CD8-positive, alpha-beta memory T cell (primary cell): Measurements from ENCODE around the gene MAGOHB. TPM values are rescaled to one million over a fixed set of nuclear protein-coding genes. Genes with fewer than 3 reads are reported as not detected.

Experiments
- CTCF ChIA-PET: fragments of 350-600 bp; sonication (Branson Sonifier 250); formaldehyde crosslinking; loops from one replicate; lab custom pipeline; 2021; ENCODE audit warnings: antibody characterized with exemption; lab: Charles Lee
- POLR2A ChIA-PET: fragments of 350-600 bp; sonication (Branson Sonifier 250); formaldehyde crosslinking; loops from one replicate; lab custom pipeline; 2021; ENCODE audit warnings: antibody characterized with exemption; lab: Charles Lee
- DNase-seq, 5 donors: peaks; one replicate each; pipeline versions ENCODE4 v3.0.0 to v3.0.0-alpha.2; 2020 to 2022; ENCODE audit warnings: mixed read lengths in 1 of 5
- H3K27ac ChIP-seq: one replicate; pipeline ENCODE4 v1.7.0; 2013; ENCODE audit warnings: low read depth, mild to moderate bottlenecking, low read length, moderate library complexity
- H3K27me3 ChIP-seq: 2 replicates; pipeline ENCODE4 v1.7.0; 2013; ENCODE audit warnings: low read length, mild to moderate bottlenecking; ENCODE audit not compliant: insufficient read depth, poor library complexity, severe bottlenecking
- H3K36me3 ChIP-seq: 2 replicates; pipeline ENCODE4 v1.7.0; 2013; ENCODE audit warnings: mild to moderate bottlenecking, low read length, moderate library complexity; ENCODE audit not compliant: insufficient read depth
- H3K4me1 ChIP-seq: 2 replicates; pipeline ENCODE4 v1.7.0; 2013; ENCODE audit warnings: mild to moderate bottlenecking, low read length, moderate library complexity; ENCODE audit not compliant: insufficient read depth
- H3K4me3 ChIP-seq: 2 replicates; pipeline ENCODE4 v1.7.0; 2013; ENCODE audit warnings: mild to moderate bottlenecking, low read length
- H3K9me3 ChIP-seq: 2 replicates; pipeline ENCODE4 v1.7.0; 2013; ENCODE audit warnings: mild to moderate bottlenecking, low read length
- H3K27ac Mint-ChIP-seq, 8 donors: one replicate each; pipeline ENCODE4 v1.8.0; 2020 to 2021; ENCODE audit warnings: mixed read lengths in 8 of 8, mild to moderate bottlenecking in 6 of 8, inconsistent platforms in 3 of 8, moderate library complexity in 3 of 8
- H3K27me3 Mint-ChIP-seq, 2 donors: one replicate each; pipeline ENCODE4 v1.8.0; 2020 to 2021; ENCODE audit warnings: mixed read lengths in 2 of 2, mild to moderate bottlenecking in 1 of 2, moderate library complexity in 1 of 2
- H3K36me3 Mint-ChIP-seq, 3 donors: one replicate each; pipeline ENCODE4 v1.8.0; 2020 to 2021; ENCODE audit warnings: mixed read lengths in 3 of 3, inconsistent platforms in 1 of 3, mild to moderate bottlenecking in 1 of 3
- H3K4me1 Mint-ChIP-seq, 3 donors: one replicate each; pipeline ENCODE4 v1.8.0; 2020 to 2021; ENCODE audit warnings: mixed read lengths in 3 of 3, inconsistent platforms in 1 of 3, mild to moderate bottlenecking in 1 of 3
- H3K4me3 Mint-ChIP-seq, 7 donors: one replicate each; pipeline ENCODE4 v1.8.0; 2020 to 2021; ENCODE audit warnings: mixed read lengths in 7 of 7, mild to moderate bottlenecking in 6 of 7, moderate library complexity in 4 of 7, inconsistent platforms in 2 of 7
- H3K9me3 Mint-ChIP-seq, 5 donors: one replicate each; pipeline ENCODE4 v1.8.0; 2020 to 2022; ENCODE audit warnings: mixed read lengths in 5 of 5, mild to moderate bottlenecking in 3 of 5, moderate library complexity in 2 of 5, inconsistent platforms in 1 of 5
- polyA plus RNA-seq: library from polyadenylated mRNA; unstranded; fragments of 300-500 nt; fragmentation: Illumina TruSeq; gene quantifications from one replicate; pipeline ENCODE4 v1.2.3, GENCODE V29; 2021
- total RNA-seq, 2 experiments: library from RNA; stranded (reverse); gene quantifications; one replicate each; pipeline ENCODE4 v1.2.3, GENCODE V29; 2021

Gene MAGOHB
- total and polyA plus RNA-seq, 3 experiments from 2014 or later, result 59.0 to 138 (median 130) TPM

GRCh38 chr12:10623131-10623530 is 9.7 kb upstream of the MAGOHB start:
- Mint-ChIP-seq H3K27me3 (peaks cover 0 to 2% of the 10 kb centered on the region in 2 donors), H3K36me3 (peaks cover 0 to 33% (median 1%) of the 10 kb centered on the region in 3 donors), H3K9me3 (no peaks in the 10 kb centered on the region), H3K4me3 (no peak overlapping the region), H3K4me1 (no peaks in the 10 kb centered on the region), H3K27ac (no peak overlapping the region)
- no peak for DNase-seq
- Histone ChIP-seq H3K4me3 (no peak overlapping the region), H3K4me1 (no peaks in the 10 kb centered on the region), H3K9me3 (no peaks in the 10 kb centered on the region), H3K27me3 (no peaks in the 10 kb centered on the region), H3K27ac (no peak overlapping the region), H3K36me3 (no peaks in the 10 kb centered on the region)
- POLR2A ChIA-PET, result no interaction called here
- CTCF ChIA-PET, result no interaction called here

- Mint-ChIP-seq H3K27me3 (peaks cover 0 to under 1% of the 10 kb centered on the region in 2 donors), H3K27ac (no peak overlapping the region), H3K9me3 (no peaks in the 10 kb centered on the region), H3K36me3 (peaks cover 0 to 28% (median 0%) of the 10 kb centered on the region in 3 donors), H3K4me3 (no peak overlapping the region), H3K4me1 (no peaks in the 10 kb centered on the region)
- Histone ChIP-seq H3K27ac (no peak overlapping the region), H3K27me3 (no peaks in the 10 kb centered on the region), H3K4me1 (no peaks in the 10 kb centered on the region), H3K4me3 (no peak overlapping the region), H3K9me3 (no peaks in the 10 kb centered on the region), H3K36me3 (no peaks in the 10 kb centered on the region)
- ChIA-PET CTCF (no interaction called here), POLR2A (no interaction called here)
- DNase-seq, result no peak
Observed at GRCh38 chr12:10621278-10621677, 7.9 kb upstream of the MAGOHB start.

- Mint-ChIP-seq H3K4me1 (no peaks in the 10 kb centered on the region), H3K9me3 (no peaks in the 10 kb centered on the region), H3K36me3 (peaks cover 0 to 24% (median 0%) of the 10 kb centered on the region in 3 donors), H3K4me3 (no peak overlapping the region), H3K27me3 (no peaks in the 10 kb centered on the region), H3K27ac (no peak overlapping the region)
- Histone ChIP-seq H3K4me1 (no peaks in the 10 kb centered on the region), H3K27me3 (no peaks in the 10 kb centered on the region), H3K36me3 (no peaks in the 10 kb centered on the region), H3K9me3 (no peaks in the 10 kb centered on the region), H3K27ac (no peak overlapping the region), H3K4me3 (no peak overlapping the region)
- CTCF ChIA-PET, result no interaction called here
- DNase-seq, result no peak
- POLR2A ChIA-PET, result no interaction called here
Observed at GRCh38 chr12:10620078-10620779, 6.8 kb upstream of the MAGOHB start.

- Mint-ChIP-seq H3K27me3 (peaks cover 0 to under 1% of the 10 kb centered on the region in 2 donors), H3K36me3 (peaks cover 0 to 22% (median 0%) of the 10 kb centered on the region in 3 donors), H3K4me1 (peaks cover 7 to 9% (median 8%) of the 10 kb centered on the region in 3 donors), H3K27ac (no peak overlapping the region), H3K4me3 (peak overlapping the region in 1 of 7 donors; percentile 44), H3K9me3 (no peaks in the 10 kb centered on the region)
- no peak for DNase-seq
- H3K4me3 ChIP-seq, result no peak overlapping the region
- no peak overlapping the region for H3K27ac ChIP-seq
- H3K4me1 ChIP-seq, result peaks cover 4% of the 10 kb centered on the region
- ChIA-PET POLR2A (no interaction called here), CTCF (no interaction called here)
- no peaks in the 10 kb centered on the region for H3K36me3 ChIP-seq
- no peaks in the 10 kb centered on the region for H3K27me3 ChIP-seq
- no peaks in the 10 kb centered on the region for H3K9me3 ChIP-seq
Observed at GRCh38 chr12:10618338-10618987, 5.1 kb upstream of the MAGOHB start.

- POLR2A ChIA-PET, result no interaction called here
Observed at GRCh38 chr12:10617863-10618262, 4.5 kb upstream of the MAGOHB start.

GRCh38 chr12:10615532-10615931 is 2.1 kb upstream of the MAGOHB start:
- Histone ChIP-seq H3K27ac (no peak overlapping the region), H3K27me3 (no peaks in the 10 kb centered on the region), H3K4me3 (no peak overlapping the region), H3K9me3 (no peaks in the 10 kb centered on the region), H3K36me3 (no peaks in the 10 kb centered on the region), H3K4me1 (peaks cover 17% of the 10 kb centered on the region)
- H3K4me1 Mint-ChIP-seq, result peaks cover 26 to 36% (median 34%) of the 10 kb centered on the region in 3 donors
- peaks cover 0 to 4% of the 10 kb centered on the region in 2 donors for H3K27me3 Mint-ChIP-seq
- H3K36me3 Mint-ChIP-seq, result peaks cover 0 to 26% (median 2%) of the 10 kb centered on the region in 3 donors
- CTCF ChIA-PET, result no interaction called here
- peak overlapping the region in 3 of 8 donors; percentile 52 to 80 (median 73) for H3K27ac Mint-ChIP-seq
- no peak for DNase-seq
- POLR2A ChIA-PET, result no interaction called here
- peak overlapping the region in 5 of 7 donors; percentile 16 to 70 (median 30) for H3K4me3 Mint-ChIP-seq
- H3K9me3 Mint-ChIP-seq, result no peaks in the 10 kb centered on the region

More at GRCh38 chr12:10617863-10618262, 4.5 kb upstream of the MAGOHB start:
- H3K27me3 Mint-ChIP-seq, result peaks cover 0 to 4% of the 10 kb centered on the region in 2 donors
- H3K27ac Mint-ChIP-seq, result no peak overlapping the region
- CTCF ChIA-PET, result no interaction called here
- Histone ChIP-seq H3K9me3 (no peaks in the 10 kb centered on the region), H3K27me3 (no peaks in the 10 kb centered on the region), H3K4me3 (no peak overlapping the region), H3K27ac (no peak overlapping the region), H3K36me3 (no peaks in the 10 kb centered on the region), H3K4me1 (peaks cover 5% of the 10 kb centered on the region)
- DNase-seq, result no peak
- peaks cover 11 to 15% (median 12%) of the 10 kb centered on the region in 3 donors for H3K4me1 Mint-ChIP-seq
- peak overlapping the region in 1 of 7 donors; percentile 44 for H3K4me3 Mint-ChIP-seq
- no peaks in the 10 kb centered on the region for H3K9me3 Mint-ChIP-seq
- H3K36me3 Mint-ChIP-seq, result peaks cover 0 to 24% (median 0%) of the 10 kb centered on the region in 3 donors

- Mint-ChIP-seq H3K27me3 (peaks cover 0 to 4% of the 10 kb centered on the region in 2 donors), H3K36me3 (peaks cover 0 to 29% (median 11%) of the 10 kb centered on the region in 3 donors), H3K4me1 (peaks cover 26 to 47% (median 47%) of the 10 kb centered on the region in 3 donors), H3K27ac (peak overlapping the region; percentile 98 to 100 (median 99)), H3K9me3 (no peaks in the 10 kb centered on the region), H3K4me3 (peak overlapping the region; percentile 95 to 100 (median 99))
- ChIA-PET CTCF (interaction anchor here (0.6 to 2.1 kb wide), 4 partner anchors 12 to 378 kb away, joined by 3 to 5 read pairs (median 3); no protein-coding TSS in a partner anchor), POLR2A (interaction anchor here (0.7 to 1.7 kb wide), 7 partner anchors 11 to 136 kb away, joined by 3 to 12 read pairs (median 4); no protein-coding TSS in a partner anchor)
- DNase-seq, result no peak
- peak overlapping the region; percentile 97 for H3K27ac ChIP-seq
- peaks cover 17% of the 10 kb centered on the region for H3K4me1 ChIP-seq
- no peaks in the 10 kb centered on the region for H3K27me3 ChIP-seq
- H3K36me3 ChIP-seq, result peaks cover 5% of the 10 kb centered on the region
- no peaks in the 10 kb centered on the region for H3K9me3 ChIP-seq
- peak overlapping the region; percentile 89 for H3K4me3 ChIP-seq
Observed at GRCh38 chr12:10614056-10614370, 604 bp upstream of the MAGOHB start.

GRCh38 chr12:10612984-10613348 is 443 bp downstream of the MAGOHB start:
- no peaks in the 10 kb centered on the region for H3K9me3 ChIP-seq
- peaks cover 5% of the 10 kb centered on the region for H3K36me3 ChIP-seq
- H3K27me3 ChIP-seq, result no peaks in the 10 kb centered on the region
- no peak for DNase-seq
- peaks cover 17% of the 10 kb centered on the region for H3K4me1 ChIP-seq
- peak overlapping the region; percentile 97 for H3K27ac ChIP-seq
- Mint-ChIP-seq H3K9me3 (no peaks in the 10 kb centered on the region), H3K4me1 (peaks cover 28 to 55% (median 53%) of the 10 kb centered on the region in 3 donors), H3K36me3 (peaks cover 0 to 39% (median 15%) of the 10 kb centered on the region in 3 donors), H3K27me3 (peaks cover 0 to 4% of the 10 kb centered on the region in 2 donors), H3K27ac (peak overlapping the region; percentile 98 to 100 (median 99)), H3K4me3 (peak overlapping the region; percentile 95 to 100 (median 99))
- H3K4me3 ChIP-seq, result peak overlapping the region; percentile 89
- CTCF ChIA-PET, result interaction anchor here (0.6 to 2.1 kb wide), 3 partner anchors 13 to 291 kb away, joined by 3 to 5 read pairs (median 5); no protein-coding TSS in a partner anchor
- POLR2A ChIA-PET, result interaction anchor here (0.5 to 1.7 kb wide), 6 partner anchors 10 to 839 kb away, joined by 3 to 12 read pairs (median 5); no protein-coding TSS in a partner anchor
